Parathyroid adenoma (tissue), 2 donors: ENCODE results near the gene PRR18.

Source experiments
- H2AFZ ChIP-seq: fragments of 300-600 bp; sonication (generic); one replicate; pipeline ENCODE4 v1.7.0; 2017; ENCODE audit warnings: antibody characterized with exemption, mild to moderate bottlenecking
- H3K27ac ChIP-seq: fragments of 300-600 bp; sonication (generic); one replicate; pipeline ENCODE4 v1.7.0; 2017
- H3K27me3 ChIP-seq: fragments of 300-600 bp; sonication (generic); one replicate; pipeline ENCODE4 v1.7.0; 2017; ENCODE audit warnings: low read length; ENCODE audit not compliant: control insufficient read depth, insufficient read depth
- H3K36me3 ChIP-seq: fragments of 300-600 bp; sonication (generic); one replicate; pipeline ENCODE4 v1.7.0; 2017; ENCODE audit warnings: low read length; ENCODE audit not compliant: control insufficient read depth, insufficient read depth
- H3K4me1 ChIP-seq: fragments of 300-600 bp; sonication (generic); one replicate; pipeline ENCODE4 v1.7.0; 2017; ENCODE audit warnings: control low read depth
- H3K4me2 ChIP-seq: fragments of 300-600 bp; sonication (generic); one replicate; pipeline ENCODE4 v1.7.0; 2017; ENCODE audit warnings: low read length
- H3K4me3 ChIP-seq: fragments of 300-600 bp; sonication (generic); one replicate; pipeline ENCODE4 v1.7.0; 2017; ENCODE audit warnings: low read depth, low read length
- H3K79me2 ChIP-seq: fragments of 300-600 bp; sonication (generic); one replicate; pipeline ENCODE4 v1.7.0; 2017; ENCODE audit warnings: control low read depth
- H3K9ac ChIP-seq: fragments of 300-600 bp; sonication (generic); one replicate; pipeline ENCODE4 v1.7.0; 2017; ENCODE audit warnings: mild to moderate bottlenecking
- H3K9me3 ChIP-seq: fragments of 300-600 bp; sonication (generic); one replicate; pipeline ENCODE4 v1.7.0; 2017; ENCODE audit warnings: low read length; ENCODE audit not compliant: control insufficient read depth
- CTCF ChIP-seq: fragments of 300-600 bp; sonication (generic); IDR thresholded peaks from one replicate; pipeline ENCODE4 v1.7.0; 2017; ENCODE audit warnings: antibody characterized with exemption, mild to moderate bottlenecking
- donor health status: primary hyperparathyroidism.

Gene PRR18

GRCh38 chr6:166307082-166308032 lies 835 bp downstream of the PRR18 start:
- Histone ChIP-seq H3K79me2 (no peaks in the 10 kb centered on the region), H3K9me3 (no peaks in the 10 kb centered on the region), H3K27ac (no peak overlapping the region), H3K36me3 (no peaks in the 10 kb centered on the region), H3K4me1 (no peaks in the 10 kb centered on the region), H2AFZ (peak overlapping the region; percentile 93), H3K9ac (no peak overlapping the region), H3K27me3 (no peaks in the 10 kb centered on the region), H3K4me2 (peak overlapping the region; percentile 77), H3K4me3 (peak overlapping the region; percentile 39)
- no peak for TF ChIP-seq CTCF

- Histone ChIP-seq H3K27ac (no peak overlapping the region), H3K4me3 (no peak overlapping the region), H2AFZ (peak overlapping the region; percentile 66), H3K4me2 (no peak overlapping the region), H3K79me2 (no peaks in the 10 kb centered on the region), H3K9ac (no peak overlapping the region), H3K36me3 (no peaks in the 10 kb centered on the region), H3K9me3 (no peaks in the 10 kb centered on the region), H3K27me3 (no peaks in the 10 kb centered on the region), H3K4me1 (no peaks in the 10 kb centered on the region)
- no peak for TF ChIP-seq CTCF
Observed at GRCh38 chr6:166306378-166307081, 1.7 kb downstream of the PRR18 start.

- Histone ChIP-seq H3K4me2 (no peak overlapping the region), H3K4me1 (no peaks in the 10 kb centered on the region), H3K9me3 (no peaks in the 10 kb centered on the region), H2AFZ (no peak overlapping the region), H3K4me3 (no peak overlapping the region), H3K27ac (no peak overlapping the region), H3K27me3 (no peaks in the 10 kb centered on the region), H3K9ac (no peak overlapping the region), H3K36me3 (no peaks in the 10 kb centered on the region), H3K79me2 (no peaks in the 10 kb centered on the region)
- no peak for TF ChIP-seq CTCF
Observed at GRCh38 chr6:166305562-166306117, 2.6 kb downstream of the PRR18 start.

GRCh38 chr6:166304106-166304505 lies 4.1 kb downstream of the PRR18 start:
- Histone ChIP-seq H3K27me3 (no peaks in the 10 kb centered on the region), H3K4me1 (no peaks in the 10 kb centered on the region), H3K4me3 (no peak overlapping the region), H3K4me2 (no peak overlapping the region), H3K79me2 (no peaks in the 10 kb centered on the region), H3K36me3 (no peaks in the 10 kb centered on the region), H3K27ac (no peak overlapping the region), H3K9ac (no peak overlapping the region), H2AFZ (no peak overlapping the region), H3K9me3 (no peaks in the 10 kb centered on the region)
- TF ChIP-seq CTCF, result no peak
